NT2/D1 (cell line): Measurements from ENCODE around the gene LDLRAD3.

Source experiments
- SUZ12 ChIP-seq: IDR thresholded peaks from 2 replicates; pipeline ENCODE4 v1.6.1; 2011; ENCODE audit not compliant: insufficient read length, insufficient read depth; ENCODE audit errors: extremely low read depth
- YY1 ChIP-seq: IDR thresholded peaks from 2 replicates; pipeline ENCODE4 v1.6.1; 2011; ENCODE audit not compliant: insufficient read length, insufficient read depth
- ZNF274 ChIP-seq: IDR thresholded peaks from 2 replicates; pipeline ENCODE4 v1.6.1; 2011; ENCODE audit warnings: mild to moderate bottlenecking, low read depth, low read length

DNA sequence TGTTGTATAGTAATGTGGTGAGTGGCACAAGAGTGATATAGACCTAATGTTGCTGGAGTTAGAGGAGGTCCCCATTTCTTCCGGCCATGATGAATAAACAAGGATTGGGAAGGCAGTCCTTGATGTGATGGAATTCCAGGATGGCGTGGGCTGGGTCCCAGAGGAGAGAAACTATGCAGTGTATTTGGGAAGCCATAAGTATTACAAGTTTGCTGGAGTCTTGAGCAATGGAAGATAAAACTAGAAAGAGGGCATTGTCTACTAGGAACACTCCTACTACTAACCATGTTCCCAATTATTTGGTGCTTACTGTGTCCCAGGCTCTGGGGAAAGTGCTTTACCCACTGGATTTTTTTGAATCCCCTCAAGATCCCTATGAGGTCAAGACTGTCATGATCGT is 20.0 kb downstream of the LDLRAD3 start:
- no peak for TF ChIP-seq YY1
- TF ChIP-seq SUZ12 = no peak
- no peak for TF ChIP-seq ZNF274
